Gastrocnemius medialis (tissue), 4 donors: ENCODE measurements around the gene ACVR1.

ENCODE experiments used
- CTCF ChIP-seq, 5 experiments: fragments of 450-650 bp in 3 of 5; fragments of 200-600 bp in 2 of 5; sonication (generic) in 2 of 5; IDR thresholded peaks in 4 of 5; conservative IDR thresholded peaks in 1 of 5; 1 replicate in 4 of 5; 2 replicates in 1 of 5; pipeline ENCODE4 v1.5.1; 2016 to 2019; ENCODE audit warnings: antibody characterized with exemption in 5 of 5, mild to moderate bottlenecking in 3 of 5, moderate library complexity in 3 of 5
- POLR2A ChIP-seq, 2 donors: fragments of 450-650 bp; IDR thresholded peaks; one replicate each; pipeline ENCODE4 v1.6.1; 2017; ENCODE audit warnings: antibody characterized with exemption in 2 of 2, mild to moderate bottlenecking in 2 of 2, moderate library complexity in 2 of 2

GRCh38 chr2:157784823-157785175, 91.3 kb downstream of the ACVR1 start:
- TF ChIP-seq CTCF (IDR thresholded peaks at IDR 0.05 in 4 of 5, conservative IDR thresholded peaks at IDR 0.05 in 1 of 5), result no peak
- no peak for TF ChIP-seq POLR2A (IDR thresholded peaks at IDR 0.05)
